Cardiac muscle cell (in vitro differentiated cells and primary cell): ENCODE results near the gene C12orf76. TPM values are rescaled to one million over a fixed set of nuclear protein-coding genes. Genes with fewer than 3 reads are reported as not detected.

Source experiments
- DNase-seq, 2 donors: peaks; one replicate each; pipeline versions ENCODE4 v3.0.0 to v3.0.0-alpha.2; 2010 to 2017; ENCODE audit warnings: low read depth in 1 of 2, low spot score in 1 of 2
- H3K27ac ChIP-seq: fragments of 200-600 bp; sonication (generic); 2 replicates; pipeline ENCODE4 v1.5.1; 2016
- H3K27me3 ChIP-seq: fragments of 200-600 bp; sonication (generic); 2 replicates; pipeline ENCODE4 v1.6.0; 2016; ENCODE audit warnings: control low read depth
- H3K36me3 ChIP-seq: fragments of 200-600 bp; sonication (generic); 2 replicates; pipeline ENCODE4 v1.5.1; 2016; ENCODE audit warnings: control low read depth
- H3K4me1 ChIP-seq: fragments of 200-600 bp; sonication (generic); 2 replicates; pipeline ENCODE4 v1.8.1; 2017; ENCODE audit warnings: low read depth, mild to moderate bottlenecking, mixed run types
- H3K4me3 ChIP-seq: fragments of 200-600 bp; sonication (generic); 2 replicates; pipeline ENCODE4 v1.5.1; 2016; ENCODE audit warnings: mild to moderate bottlenecking
- H3K9me3 ChIP-seq: fragments of 200-600 bp; sonication (generic); 2 replicates; pipeline ENCODE4 v1.5.1; 2017; ENCODE audit warnings: low read depth, mild to moderate bottlenecking, control low read depth
- CTCF ChIP-seq: IDR thresholded peaks from 2 replicates; pipeline ENCODE4 v1.5.1; 2012; ENCODE audit warnings: low read depth, mild to moderate bottlenecking, low read length
- polyA plus RNA-seq: library from polyadenylated mRNA; unstranded; fragments of >200 nt; fragmentation: Nextera tagmentation; extraction: Ambion mirVana; gene quantifications from 2 replicates; pipeline ENCODE4 v1.2.1, GENCODE V29; 2016
- total RNA-seq: library from RNA; depleted of rRNA; stranded (reverse); fragments of >200 nt; gene quantifications from 2 replicates; pipeline ENCODE4 v1.2.3, GENCODE V29; 2016

The C12orf76 gene
- total and polyA plus RNA-seq, 2 experiments from 2014 or later: 19.8 to 25.0 TPM

DNA sequence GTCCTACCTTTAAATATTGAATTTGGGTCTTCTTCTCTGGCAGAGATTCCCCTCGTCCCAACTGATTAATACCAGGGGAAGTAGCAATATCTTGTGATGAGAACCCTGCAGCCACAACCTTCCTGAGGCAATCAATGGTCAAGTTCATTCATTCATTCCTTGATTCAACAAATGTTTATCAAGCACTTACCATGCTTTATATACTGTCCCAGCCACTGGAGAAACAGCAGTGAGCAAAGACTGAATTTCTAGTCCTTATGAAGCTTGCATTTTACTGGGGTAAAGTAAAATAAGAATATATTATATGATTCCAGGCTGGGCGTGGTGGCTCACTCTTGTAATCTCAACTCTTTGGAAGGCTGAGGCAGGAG lies 51.9 kb downstream of the C12orf76 start:
- peak overlapping the region; percentile 27 for H3K27ac ChIP-seq
- DNase-seq: no peak
- H3K27me3 ChIP-seq: no peaks in the 10 kb centered on the region
- no peak for TF ChIP-seq CTCF
- peaks cover 3% of the 10 kb centered on the region for H3K36me3 ChIP-seq
- no peaks in the 10 kb centered on the region for H3K4me1 ChIP-seq
- H3K4me3 ChIP-seq: peak overlapping the region; percentile 73
- H3K9me3 ChIP-seq: no peaks in the 10 kb centered on the region

- Histone ChIP-seq H3K36me3 (peaks cover 3% of the 10 kb centered on the region), H3K4me3 (peak within 1 kb of the TSS; percentile 73), H3K9me3 (no peaks in the 10 kb centered on the region), H3K27ac (peak within 1 kb of the TSS; percentile 63), H3K27me3 (no peaks in the 10 kb centered on the region), H3K4me1 (no peaks in the 10 kb centered on the region)
- peak; percentile 92 to 96 for DNase-seq
- TF ChIP-seq CTCF: no peak
These were observed 52.4 kb downstream of the C12orf76 start, which contains the start of gene GIT2 for GRCh38 chr12:109995686-109996482. GIT2 (minus strand) TSS chr12:109996368; CDS start chr12:109996224, 144 bp downstream.

DNA sequence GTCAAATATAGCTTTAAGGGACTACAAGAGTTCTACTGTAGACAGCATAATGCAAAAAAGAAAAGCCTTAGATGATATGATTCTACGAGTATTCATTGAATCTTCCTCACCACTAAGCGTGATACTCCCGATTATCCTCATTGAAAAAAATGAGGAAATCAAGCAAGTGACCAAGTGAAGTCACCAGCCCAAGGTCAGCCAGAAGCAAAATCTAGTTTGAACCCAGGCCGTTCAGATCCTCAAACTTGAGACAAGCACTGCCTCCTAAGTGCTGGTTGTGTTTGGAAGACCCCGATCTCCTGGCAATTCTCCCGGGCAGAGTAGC lies 53.0 kb downstream of the C12orf76 start:
- Histone ChIP-seq H3K4me1 (no peaks in the 10 kb centered on the region), H3K9me3 (no peaks in the 10 kb centered on the region), H3K27me3 (no peaks in the 10 kb centered on the region), H3K36me3 (peaks cover 3% of the 10 kb centered on the region), H3K4me3 (peak overlapping the region; percentile 73), H3K27ac (peak overlapping the region; percentile 63)
- no peak for TF ChIP-seq CTCF
- DNase-seq: no peak

DNA sequence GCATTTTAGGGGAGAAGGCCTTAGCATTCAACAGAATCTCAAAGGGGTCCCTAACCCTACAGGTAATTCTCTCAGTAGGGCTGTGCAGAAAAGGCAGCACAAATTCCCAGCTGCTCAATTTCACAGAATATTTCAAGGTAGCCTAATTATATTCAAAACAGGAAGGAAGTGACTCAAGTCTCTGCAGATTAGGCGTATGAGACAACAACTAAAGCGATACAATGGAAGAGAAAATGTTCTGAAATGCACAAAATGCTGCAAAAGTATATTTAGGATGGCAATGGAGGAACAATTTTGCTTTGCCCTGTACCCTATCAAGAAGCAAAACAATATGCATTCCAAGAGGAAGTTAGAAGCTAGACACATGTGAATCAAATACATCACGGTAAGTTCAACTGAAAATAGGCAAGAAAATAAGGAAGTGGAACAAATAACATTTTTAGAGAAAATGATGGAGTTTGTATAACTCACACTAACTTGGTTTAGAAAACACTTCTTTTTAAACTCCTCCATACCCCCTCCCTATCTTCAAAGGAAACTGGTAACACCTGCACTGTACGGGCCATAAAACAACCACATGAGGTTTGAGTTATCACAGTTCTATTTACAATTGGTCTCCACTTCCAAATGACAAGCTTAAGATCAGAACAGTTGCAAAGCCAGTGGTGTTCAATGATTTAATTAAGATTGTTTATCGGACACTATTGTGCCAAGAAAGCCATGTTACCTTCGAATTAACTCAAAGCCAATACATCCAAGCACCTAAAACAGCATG lies 53.7 kb downstream of the C12orf76 start:
- H3K27me3 ChIP-seq: no peaks in the 10 kb centered on the region
- H3K4me1 ChIP-seq: peaks cover 3% of the 10 kb centered on the region
- H3K27ac ChIP-seq: no peak overlapping the region
- peak overlapping the region; percentile 73 for H3K4me3 ChIP-seq
- H3K36me3 ChIP-seq: peaks cover 3% of the 10 kb centered on the region
- H3K9me3 ChIP-seq: no peaks in the 10 kb centered on the region
- DNase-seq: peak in 1 of 2 donors; percentile 21
- no peak for TF ChIP-seq CTCF

- no peak for DNase-seq
- Histone ChIP-seq H3K36me3 (peaks cover 7% of the 10 kb centered on the region), H3K9me3 (no peaks in the 10 kb centered on the region), H3K27me3 (no peaks in the 10 kb centered on the region), H3K27ac (no peak overlapping the region), H3K4me3 (no peak overlapping the region), H3K4me1 (peaks cover 9% of the 10 kb centered on the region)
- no peak for TF ChIP-seq CTCF
These were observed 55.2 kb downstream of the C12orf76 start for GRCh38 chr12:109993091-109993490.
